Measurements from ENCODE around the gene TECR. TPM values are rescaled to one million over a fixed set of nuclear protein-coding genes. Genes with fewer than 3 reads are reported as not detected.

TECR gene
- total and polyA plus RNA-seq, 2 of the 4 experiments (the other 2 are of a cell fraction): 46.2 to 81.2 TPM

DNA sequence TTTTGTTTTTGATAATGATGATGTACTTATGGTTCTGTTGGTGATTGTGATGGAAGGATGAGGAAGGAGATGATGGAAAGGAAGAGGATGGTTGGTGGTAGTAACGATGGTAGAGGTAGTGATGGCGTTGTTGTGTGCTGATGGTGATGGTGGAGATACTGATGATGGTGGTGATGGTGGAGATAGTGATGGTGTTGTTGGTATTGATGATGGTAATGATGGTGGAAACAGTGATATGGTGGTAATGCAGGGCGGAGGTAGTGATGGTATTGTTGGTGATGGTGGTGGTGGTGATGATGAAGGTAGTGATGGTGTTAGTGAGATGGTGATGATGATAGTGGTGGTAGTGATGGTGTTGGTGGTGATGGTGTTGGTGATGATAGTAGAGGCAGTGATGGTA is 66.2 kb downstream of the TECR start:
- no peak overlapping the region for H3K27ac ChIP-seq (ENCODE audit: insufficient read depth, low read length)
- peaks cover 1% of the 10 kb centered on the region; the same call in 1 of the 2 replicates for H3K9me3 ChIP-seq (ENCODE audit: control insufficient read depth, insufficient read depth, low read length)
- no peak overlapping the region for H4K91ac ChIP-seq (ENCODE audit: insufficient read depth, low read depth, low read length)
- no peak overlapping the region for H2BK120ac ChIP-seq (ENCODE audit: low read depth, low read length)
- no peak overlapping the region for H4K5ac ChIP-seq (ENCODE audit: low read depth, low read length)
- intact Hi-C loops (cut with micrococcal nuclease): no loop called here
- H3K18ac ChIP-seq (ENCODE audit: low read depth, low read length): no peak overlapping the region
- no peak overlapping the region for H3K4me3 ChIP-seq (ENCODE audit: insufficient read depth, low read depth, low read length)
- ChIA-PET CTCF (no interaction called here), POLR2A (ENCODE audit: unreplicated experiment) (no interaction called here)
- no peak for ATAC-seq (ENCODE audit: low read depth)
- no peak overlapping the region for H2BK20ac ChIP-seq (ENCODE audit: low read depth, low read length)
- no peaks in the 10 kb centered on the region for H3K9me1 ChIP-seq (ENCODE audit: insufficient read depth, low read length)
- H3K36me3 ChIP-seq (ENCODE audit: control insufficient read depth, insufficient read depth, low read length): no peaks in the 10 kb centered on the region
- peak overlapping the region; percentile 24 for H2BK5ac ChIP-seq (ENCODE audit: low read depth, low read length, poor library complexity, severe bottlenecking)
- no peak overlapping the region for H3K14ac ChIP-seq (replicated peaks; ENCODE audit: low read depth, low read length)
- no peak for DNase-seq
- H3K4ac ChIP-seq (ENCODE audit: low read depth, low read length): no peak overlapping the region
- no peaks in the 10 kb centered on the region for H3K79me1 ChIP-seq (ENCODE audit: low read depth in 1 of 2, low read length in 2 of 2)
- 42% methylated on average over 3 of the region's 3 CpGs; no CpG with 5 or more reads in 1 of the 2 experiments for WGBS, 2 experiments (ENCODE audit: extremely low coverage in 2 of 2, insufficient read length in 1 of 2)
- no peak overlapping the region for H3K23ac ChIP-seq (ENCODE audit: low read depth, low read length)
- no peak overlapping the region for H3K9ac ChIP-seq (ENCODE audit: low read depth, low read length)
- no peak for TF ChIP-seq BHLHE40 (IDR thresholded peaks at IDR 0.05; ENCODE audit: low read depth, low read length)
- TF ChIP-seq MXI1 (IDR thresholded peaks at IDR 0.05; ENCODE audit: borderline replicate concordance, low read depth, low read length): no peak
- no peak for TF ChIP-seq MAFK (IDR thresholded peaks at IDR 0.05; ENCODE audit: low read depth, low read length)
- TF ChIP-seq MAZ (IDR thresholded peaks at IDR 0.05; ENCODE audit: borderline replicate concordance, low read depth, low read length): no peak
- TF ChIP-seq FOS (IDR thresholded peaks at IDR 0.05; ENCODE audit: low read depth, low read length): no peak
- TF ChIP-seq POLR2A (IDR thresholded peaks at IDR 0.05; ENCODE audit: low read depth, low read length): no peak
- H2AFZ ChIP-seq (replicated peaks; ENCODE audit: low read length, poor library complexity): no peak overlapping the region
- H3K4me1 ChIP-seq (ENCODE audit: control insufficient read depth, insufficient read depth, low read length): no peaks in the 10 kb centered on the region
- H2AK9ac ChIP-seq (replicated peaks; ENCODE audit: low read depth, low read length, poor library complexity): no peak overlapping the region
- H3K4me2 ChIP-seq (ENCODE audit: low read depth, low read length): no peak overlapping the region
- BruUV-seq (replicated peaks): no TSS peak
- dilution Hi-C loops (cut with HindIII; ENCODE audit: low sequenced_read_pairs, unreplicated experiment): no loop called here
- H2AK5ac ChIP-seq (ENCODE audit: low read depth, low read length): no peak overlapping the region
- in situ Hi-C loops (cut with MboI; ENCODE audit: low sequenced_read_pairs): loop anchor here (25.0 kb wide), 1 partner anchor 292 kb away; the partner anchor contains the start of gene OR7A17
- H4K8ac ChIP-seq (ENCODE audit: low read depth in 2 of 2, low read length in 2 of 2): no peak overlapping the region
- no peak overlapping the region for H2BK15ac ChIP-seq (ENCODE audit: low read depth, low read length)
- no peak overlapping the region for H3K56ac ChIP-seq (ENCODE audit: extremely low read depth, insufficient read depth, low read length)
- H4K20me1 ChIP-seq (ENCODE audit: insufficient read depth, low read length): no peaks in the 10 kb centered on the region
- H3K27me3 ChIP-seq (ENCODE audit: control insufficient read depth, insufficient read depth, low read length): no peaks in the 10 kb centered on the region

Data from IMR-90 (cell line).